K562 (cell line): Measurements from ENCODE around the gene SLC17A9. TPM values are rescaled to one million over a fixed set of nuclear protein-coding genes. Genes with fewer than 3 reads are reported as not detected.

Source experiments
- ARNT ChIP-seq, 2 experiments: fragments of 450-650 bp; IDR thresholded peaks; 2 replicates each; pipeline ENCODE4 v1.6.1; 2016; ENCODE audit warnings: mild to moderate bottlenecking in 1 of 2
- CREBBP ChIP-seq: IDR thresholded peaks from one replicate; pipeline ENCODE4 v1.6.1; 2012; ENCODE audit warnings: low read depth, mild to moderate bottlenecking, control low read depth, inconsistent platforms, low read length
- EHMT2 ChIP-seq: fragments of 450-650 bp; IDR thresholded peaks from 2 replicates; pipeline ENCODE4 v1.6.1; 2018; ENCODE audit warnings: antibody characterized with exemption
- ELF1 ChIP-seq: fragments of 200-800 bp; sonication (Bioruptor generic); IDR thresholded peaks from 2 replicates; pipeline ENCODE4 v1.6.1; 2016; ENCODE audit warnings: missing genetic modification characterization, missing compliant biosample characterization
- ETV6 ChIP-seq, 3 experiments: fragments of 150-350 bp in 1 of 3; sonication (generic) in 1 of 3; formaldehyde crosslinking in 1 of 3; IDR thresholded peaks; 2 replicates each; pipeline versions ENCODE4 v1.6.1 to v1.8.0; 2014 to 2022; ENCODE audit warnings: borderline replicate concordance in 2 of 3, low read depth in 2 of 3, antibody characterized with exemption in 1 of 3, low read length in 1 of 3, mild to moderate bottlenecking in 1 of 3, missing genetic modification reagents in 1 of 3
- FOXJ2 ChIP-seq: fragments of 200-800 bp; sonication (Bioruptor generic); IDR thresholded peaks from 2 replicates; pipeline ENCODE4 v1.6.1; 2016; ENCODE audit warnings: missing genetic modification characterization, missing compliant biosample characterization
- FOXK2 ChIP-seq, 2 experiments: fragments of 450-650 bp; IDR thresholded peaks in 1 of 2; conservative IDR thresholded peaks in 1 of 2; 2 replicates each; pipeline ENCODE4 v1.6.1; 2016; ENCODE audit warnings: low read depth in 2 of 2, mild to moderate bottlenecking in 1 of 2
- HOXB6 ChIP-seq: fragments of 250-450 bp; sonication (Bioruptor Pico); IDR thresholded peaks from 2 replicates; pipeline ENCODE4 v1.5.1; 2022; ENCODE audit warnings: mild to moderate bottlenecking, borderline replicate concordance
- KAT7 ChIP-seq: sonication (generic); formaldehyde crosslinking; IDR thresholded peaks from 2 replicates; pipeline ENCODE4 v1.8.0; 2022; ENCODE audit warnings: missing genetic modification reagents, mild to moderate bottlenecking, borderline replicate concordance
- PHF8 ChIP-seq: fragments of 200-600 bp; sonication (generic); IDR thresholded peaks from 2 replicates; pipeline ENCODE4 v1.6.1; 2012; ENCODE audit warnings: mixed run types, mild to moderate bottlenecking, inconsistent platforms, low read length, moderate library complexity, borderline replicate concordance
- POLR2G ChIP-seq: fragments of 200-400 bp; formaldehyde crosslinking; IDR thresholded peaks from 2 replicates; pipeline ENCODE4 v1.6.1; 2017; ENCODE audit warnings: low read depth, mild to moderate bottlenecking, antibody characterized with exemption, low read length, moderate library complexity
- RBBP5 ChIP-seq: fragments of 200-600 bp; sonication (generic); IDR thresholded peaks from 2 replicates; pipeline ENCODE4 v1.6.1; 2012; ENCODE audit warnings: borderline replicate concordance, mild to moderate bottlenecking, low read length, control low read depth, inconsistent platforms; ENCODE audit not compliant: insufficient read depth, poor library complexity, severe bottlenecking
- SAP30 ChIP-seq: fragments of 200-600 bp; sonication (generic); IDR thresholded peaks from 2 replicates; pipeline ENCODE4 v1.6.1; 2012; ENCODE audit warnings: borderline replicate concordance, low read depth, mild to moderate bottlenecking, moderate library complexity, low read length, control low read depth, inconsistent platforms; ENCODE audit not compliant: insufficient read depth, poor library complexity, severe bottlenecking
- SP1 ChIP-seq: sonication (generic); formaldehyde crosslinking; IDR thresholded peaks from 2 replicates; pipeline ENCODE4 v1.8.1; 2022; ENCODE audit warnings: mild to moderate bottlenecking, missing genetic modification reagents
- SRF ChIP-seq, 2 experiments: fragments of 250-450, 450-650 bp in 1 of 2; sonication (Bioruptor Pico) in 1 of 2; sonication (generic) in 1 of 2; formaldehyde crosslinking; IDR thresholded peaks; 2 replicates each; pipeline versions ENCODE4 v1.5.0 to v1.5.1; 2020 to 2022; ENCODE audit warnings: mild to moderate bottlenecking in 1 of 2, missing genetic modification reagents in 1 of 2
- ZNF121 ChIP-seq: sonication (generic); formaldehyde crosslinking; conservative IDR thresholded peaks from 2 replicates; pipeline ENCODE4 v1.8.0; 2022; ENCODE audit warnings: missing genetic modification reagents
- ZNF146 ChIP-seq: IDR thresholded peaks from one replicate; pipeline ENCODE4 v1.6.1; 2018; ENCODE audit warnings: missing compliant biosample characterization; ENCODE audit not compliant: unreplicated experiment
- ZNF644 ChIP-seq: fragments of 200-800 bp; sonication (Bioruptor generic); IDR thresholded peaks from 2 replicates; pipeline ENCODE4 v1.6.1; 2016; ENCODE audit warnings: low read depth, missing genetic modification characterization, missing compliant biosample characterization
- polyA plus RNA-seq, 8 experiments: library from polyadenylated mRNA; depleted of rRNA in 4 of 8; stranded (reverse) in 5 of 8; unstranded in 3 of 8; fragments of >200 nt; fragmentation: Nextera tagmentation in 2 of 8; fragmentation: Illumina TruSeq in 1 of 8; extraction: Ambion mirVana in 2 of 8; extraction: Trizol in 1 of 8; gene quantifications; 2 replicates each; pipeline versions ENCODE4 v1.2.1 to v1.2.3, GENCODE V29; 2011 to 2014; ENCODE audit warnings: inconsistent platforms in 1 of 8, missing spikeins in 1 of 8
- total RNA-seq, 7 experiments: library from RNA; depleted of rRNA in 6 of 7; stranded (reverse); fragments of >200 nt in 6 of 7; fragmentation: Illumina TruSeq in 2 of 7; extraction: Trizol in 2 of 7; gene quantifications; 2 replicates each; pipeline versions ENCODE4 v1.2.1 to v1.2.3, GENCODE V29; 2011 to 2021; ENCODE audit warnings: low replicate concordance in 1 of 7
- TF ChIP-seq, protein P1 (sequence below), 2 experiments: fragments of 200-800 bp in 1 of 2; sonication (Bioruptor generic) in 1 of 2; sonication (generic) in 1 of 2; formaldehyde crosslinking in 1 of 2; IDR thresholded peaks in 1 of 2; conservative IDR thresholded peaks in 1 of 2; 2 replicates each; pipeline versions ENCODE4 v1.5.0 to v1.6.1; 2016 to 2020; ENCODE audit warnings: missing compliant biosample characterization in 1 of 2, missing genetic modification characterization in 1 of 2, missing genetic modification reagents in 1 of 2
- TF ChIP-seq, protein P2 (sequence below): sonication (generic); formaldehyde crosslinking; IDR thresholded peaks from 2 replicates; pipeline ENCODE4 v1.9.0; 2022; ENCODE audit warnings: mild to moderate bottlenecking, missing genetic modification reagents
- TF ChIP-seq, protein P3 (sequence below): sonication (generic); formaldehyde crosslinking; IDR thresholded peaks from 2 replicates; pipeline ENCODE4 v1.8.1; 2023; ENCODE audit warnings: mild to moderate bottlenecking, missing genetic modification reagents

Gene SLC17A9
- total and polyA plus RNA-seq, 9 of the 15 experiments (the other 6 are each of a cell fraction or from before 2014, with no cell fraction given): 0.04 to 0.31 TPM; not detected in 7

GRCh38 chr20:62938105-62938888 lies 14.2 kb upstream of the SLC17A9 start, which contains the start of gene GID8 (continued):
- TF ChIP-seq KAT7 (no peak), ZNF121 (no peak), RBBP5 (peak; percentile 75), PHF8 (peak; percentile 66; the same call in 1 of the 2 replicates), SP1 (CRISPR knock-in tag) (no peak), ELF1 (tag) (no peak), ARNT (IDR thresholded peaks at IDR 0.05) (no peak), FOXJ2 (tag) (no peak), FOXK2 (conservative IDR thresholded peaks at IDR 0.05 in 1 of 2, IDR thresholded peaks at IDR 0.05 in 1 of 2; ENCODE audit: low read depth in 2 of 2) (0 out of 4 replicates have a peak, but pooled peaks of 1 of the 2 experiments have one; percentile 16), ETV6 (IDR thresholded peaks at IDR 0.05; ENCODE audit: borderline replicate concordance in 1 of 2, low read depth in 2 of 2, low read length in 1 of 2) (no peak), ETV6 (CRISPR knock-in tag; IDR thresholded peaks at IDR 0.05; ENCODE audit: borderline replicate concordance) (no peak), HOXB6 (CRISPR knock-in tag) (no peak), SRF (CRISPR knock-in tag; IDR thresholded peaks at IDR 0.05) (no peak), CREBBP (no peak), POLR2G (no peak), ZNF146 (CRISPR knock-in tag) (no peak), ZNF644 (no peak), SAP30 (peak; percentile 63), EHMT2 (no peak)
- TF ChIP-seq, protein P1, sequence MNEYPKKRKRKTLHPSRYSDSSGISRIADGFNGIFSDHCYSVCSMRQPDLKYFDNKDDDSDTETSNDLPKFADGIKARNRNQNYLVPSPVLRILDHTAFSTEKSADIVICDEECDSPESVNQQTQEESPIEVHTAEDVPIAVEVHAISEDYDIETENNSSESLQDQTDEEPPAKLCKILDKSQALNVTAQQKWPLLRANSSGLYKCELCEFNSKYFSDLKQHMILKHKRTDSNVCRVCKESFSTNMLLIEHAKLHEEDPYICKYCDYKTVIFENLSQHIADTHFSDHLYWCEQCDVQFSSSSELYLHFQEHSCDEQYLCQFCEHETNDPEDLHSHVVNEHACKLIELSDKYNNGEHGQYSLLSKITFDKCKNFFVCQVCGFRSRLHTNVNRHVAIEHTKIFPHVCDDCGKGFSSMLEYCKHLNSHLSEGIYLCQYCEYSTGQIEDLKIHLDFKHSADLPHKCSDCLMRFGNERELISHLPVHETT (CRISPR knock-in tag; conservative IDR thresholded peaks at IDR 0.05 in 1 of 2, IDR thresholded peaks at IDR 0.05 in 1 of 2): peak in 1 of 2 experiments; percentile 97; a peak in 2 of 4 replicates
- TF ChIP-seq, protein P2, sequence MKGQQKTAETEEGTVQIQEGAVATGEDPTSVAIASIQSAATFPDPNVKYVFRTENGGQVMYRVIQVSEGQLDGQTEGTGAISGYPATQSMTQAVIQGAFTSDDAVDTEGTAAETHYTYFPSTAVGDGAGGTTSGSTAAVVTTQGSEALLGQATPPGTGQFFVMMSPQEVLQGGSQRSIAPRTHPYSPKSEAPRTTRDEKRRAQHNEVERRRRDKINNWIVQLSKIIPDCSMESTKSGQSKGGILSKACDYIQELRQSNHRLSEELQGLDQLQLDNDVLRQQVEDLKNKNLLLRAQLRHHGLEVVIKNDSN: no peak
- TF ChIP-seq, protein P3, sequence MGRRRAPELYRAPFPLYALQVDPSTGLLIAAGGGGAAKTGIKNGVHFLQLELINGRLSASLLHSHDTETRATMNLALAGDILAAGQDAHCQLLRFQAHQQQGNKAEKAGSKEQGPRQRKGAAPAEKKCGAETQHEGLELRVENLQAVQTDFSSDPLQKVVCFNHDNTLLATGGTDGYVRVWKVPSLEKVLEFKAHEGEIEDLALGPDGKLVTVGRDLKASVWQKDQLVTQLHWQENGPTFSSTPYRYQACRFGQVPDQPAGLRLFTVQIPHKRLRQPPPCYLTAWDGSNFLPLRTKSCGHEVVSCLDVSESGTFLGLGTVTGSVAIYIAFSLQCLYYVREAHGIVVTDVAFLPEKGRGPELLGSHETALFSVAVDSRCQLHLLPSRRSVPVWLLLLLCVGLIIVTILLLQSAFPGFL (CRISPR knock-in tag): no peak
